Left lung (tissue), 10 donors: Measurements from ENCODE around the gene OBSCN. TPM values are rescaled to one million over a fixed set of nuclear protein-coding genes. Genes with fewer than 3 reads are reported as not detected.

ENCODE experiments used
- ATAC-seq: fragments of 200-7000 bp; cut with Tn5 transposase; one replicate; pipeline ENCODE4 v1.9.1; 2020; ENCODE audit warnings: moderate library complexity
- DNase-seq, 4 donors: peaks; one replicate each; pipeline ENCODE4 v3.0.0-alpha.2; 2013 to 2020
- H3K27ac ChIP-seq, 2 donors: fragments of 200-600 bp; sonication (generic) in 1 of 2; one replicate each; pipeline versions ENCODE4 v1.5.0 to v1.8.0; 2020 to 2021
- H3K27me3 ChIP-seq, 2 donors: fragments of 200-600 bp; sonication (generic) in 1 of 2; one replicate each; pipeline versions ENCODE4 v1.5.0 to v1.8.0; 2020 to 2021
- H3K36me3 ChIP-seq, 2 donors: fragments of 200-600 bp; sonication (generic) in 1 of 2; one replicate each; pipeline versions ENCODE4 v1.5.0 to v1.8.0; 2020 to 2021
- H3K4me1 ChIP-seq, 2 donors: fragments of 200-600 bp; one replicate each; pipeline ENCODE4 v1.8.0; 2021
- H3K4me3 ChIP-seq, 2 donors: fragments of 200-600 bp; sonication (generic) in 1 of 2; one replicate each; pipeline versions ENCODE4 v1.5.0 to v1.8.0; 2020 to 2021; ENCODE audit warnings: mild to moderate bottlenecking in 1 of 2
- H3K9me3 ChIP-seq, 2 donors: fragments of 200-600 bp; sonication (generic) in 1 of 2; one replicate each; pipeline versions ENCODE4 v1.5.0 to v1.8.0; 2020 to 2021
- intact Hi-C, 2 donors: fragments of 100-400 bp; cut with DNase I; formaldehyde crosslinking; loops; one replicate each; pipeline versions ENCODE4 v1.11.2 to v1.14.2; 2022
- polyA plus RNA-seq, 6 donors: library from polyadenylated mRNA; unstranded; fragments of 120-200 nt; gene quantifications; one replicate each; pipeline ENCODE4 v1.2.1, GENCODE V29; 2013; ENCODE audit not compliant: insufficient read length in 6 of 6
- total RNA-seq, 2 donors: library from RNA; stranded (reverse); fragmentation: NEBNext Ultra II Directional; extraction: Animal tissue kit (Norgen Biotek cat#: 25700); gene quantifications; one replicate each; pipeline ENCODE4 v1.2.1, GENCODE V29; 2021
- TF ChIP-seq, protein P1 (sequence below), 2 donors: fragments of 200-600 bp; sonication (generic) in 1 of 2; IDR thresholded peaks; one replicate each; pipeline versions ENCODE4 v1.5.0 to v1.8.0; 2021; ENCODE audit warnings: antibody characterized with exemption in 2 of 2
- donor health status: DM: no; HTN: yes; CAD: no.
- donor health status: DM: no; HTN: no; CAD: no.

The OBSCN gene
- total and polyA plus RNA-seq, 8 donors, result 20.3 to 69.5 (median 47.5) TPM

GRCh38 chr1:228400237-228400651 lies 192.4 kb downstream of the OBSCN start:
- Histone ChIP-seq H3K27ac (no peak overlapping the region), H3K36me3 (peaks cover 0 to 82% of the 10 kb centered on the region in 2 donors), H3K27me3 (no peaks in the 10 kb centered on the region), H3K4me3 (no peak overlapping the region), H3K4me1 (peaks cover 9 to 27% of the 10 kb centered on the region in 2 donors), H3K9me3 (no peaks in the 10 kb centered on the region)
- intact Hi-C loops, result no loop called here
- TF ChIP-seq, protein P1, sequence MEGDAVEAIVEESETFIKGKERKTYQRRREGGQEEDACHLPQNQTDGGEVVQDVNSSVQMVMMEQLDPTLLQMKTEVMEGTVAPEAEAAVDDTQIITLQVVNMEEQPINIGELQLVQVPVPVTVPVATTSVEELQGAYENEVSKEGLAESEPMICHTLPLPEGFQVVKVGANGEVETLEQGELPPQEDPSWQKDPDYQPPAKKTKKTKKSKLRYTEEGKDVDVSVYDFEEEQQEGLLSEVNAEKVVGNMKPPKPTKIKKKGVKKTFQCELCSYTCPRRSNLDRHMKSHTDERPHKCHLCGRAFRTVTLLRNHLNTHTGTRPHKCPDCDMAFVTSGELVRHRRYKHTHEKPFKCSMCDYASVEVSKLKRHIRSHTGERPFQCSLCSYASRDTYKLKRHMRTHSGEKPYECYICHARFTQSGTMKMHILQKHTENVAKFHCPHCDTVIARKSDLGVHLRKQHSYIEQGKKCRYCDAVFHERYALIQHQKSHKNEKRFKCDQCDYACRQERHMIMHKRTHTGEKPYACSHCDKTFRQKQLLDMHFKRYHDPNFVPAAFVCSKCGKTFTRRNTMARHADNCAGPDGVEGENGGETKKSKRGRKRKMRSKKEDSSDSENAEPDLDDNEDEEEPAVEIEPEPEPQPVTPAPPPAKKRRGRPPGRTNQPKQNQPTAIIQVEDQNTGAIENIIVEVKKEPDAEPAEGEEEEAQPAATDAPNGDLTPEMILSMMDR (IDR thresholded peaks at IDR 0.05), result no peak
- DNase-seq (peak in 2 of 4 donors; percentile 24 to 53), ATAC-seq (no peak)

DNA sequence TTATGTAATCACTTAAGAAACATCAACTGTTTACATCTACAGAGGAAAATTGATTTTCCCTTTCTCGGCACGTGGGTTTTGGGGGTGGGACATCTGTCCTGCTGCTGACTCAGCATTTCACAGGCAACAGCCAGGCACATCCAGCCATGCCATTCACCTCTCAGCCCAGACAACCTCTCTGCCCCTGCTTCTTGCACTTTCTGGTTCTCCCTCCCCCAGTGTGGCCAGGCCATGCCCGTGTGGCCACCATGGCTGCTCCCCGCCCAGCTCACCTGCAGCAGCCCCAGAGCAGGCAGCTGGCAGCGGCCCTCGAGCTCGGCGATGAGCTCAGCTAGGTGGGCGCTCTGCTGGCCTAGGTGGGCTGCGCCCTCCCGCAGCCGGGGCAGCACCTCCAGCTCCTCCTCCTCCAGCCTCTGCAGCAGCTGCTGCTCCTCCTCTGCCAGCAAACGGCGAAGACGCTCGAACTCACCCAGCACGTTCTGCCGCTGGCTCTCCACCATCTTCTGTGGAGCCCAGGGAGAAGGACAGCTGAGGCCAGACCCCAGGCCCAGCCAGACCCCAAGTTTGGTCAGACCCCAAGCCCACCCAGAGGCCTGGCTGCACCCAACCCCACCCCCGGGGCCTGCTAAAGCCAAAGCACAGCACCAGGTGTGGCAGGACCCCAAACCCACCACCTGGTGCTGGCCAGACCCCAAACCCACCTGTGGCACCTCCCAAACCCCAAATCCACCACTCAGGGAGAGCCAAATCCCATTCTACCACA lies 193.0 kb downstream of the OBSCN start:
- DNase-seq, result peak in 2 of 4 donors; percentile 29 to 65

GRCh38 chr1:228401782-228402640 lies 194.2 kb downstream of the OBSCN start:
- H3K36me3 ChIP-seq, result peaks cover 0 to 64% of the 10 kb centered on the region in 2 donors
- no peak for ATAC-seq

More for the DNA sequence above, 193.0 kb downstream of the OBSCN start:
- H3K9me3 ChIP-seq, result no peaks in the 10 kb centered on the region
- H3K36me3 ChIP-seq, result peaks cover 0 to 76% of the 10 kb centered on the region in 2 donors
- TF ChIP-seq, protein P1 (IDR thresholded peaks at IDR 0.05), result no peak
- H3K27me3 ChIP-seq, result no peaks in the 10 kb centered on the region
- H3K4me3 ChIP-seq, result no peak overlapping the region
- ATAC-seq, result no peak
- no peak overlapping the region for H3K27ac ChIP-seq
- intact Hi-C loops, result no loop called here
- peaks cover 13 to 32% of the 10 kb centered on the region in 2 donors for H3K4me1 ChIP-seq

DNA sequence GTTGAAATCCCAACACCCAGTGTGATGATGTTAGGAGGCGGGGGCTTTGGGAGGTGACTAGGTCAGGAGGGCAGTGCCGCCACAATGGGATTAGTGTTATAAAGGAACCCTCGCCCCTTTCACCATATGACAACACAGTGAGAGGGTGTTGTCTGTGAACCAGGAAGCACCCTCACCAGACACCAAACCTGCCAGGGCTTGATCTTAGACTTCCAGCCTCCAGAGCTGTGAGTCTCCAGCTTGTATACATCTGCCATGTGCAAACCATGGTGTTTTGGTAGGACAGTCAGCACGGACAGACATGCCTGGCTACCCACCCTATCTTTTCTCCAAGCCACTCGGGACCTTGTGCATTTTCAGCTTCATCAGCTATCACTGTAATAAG lies 194.8 kb downstream of the OBSCN start:
- H3K27me3 ChIP-seq, result no peaks in the 10 kb centered on the region
- DNase-seq, result peak in 1 of 4 donors; percentile 6
- ATAC-seq, result no peak
- intact Hi-C loops, result no loop called here
- H3K4me1 ChIP-seq, result peaks cover 18 to 39% of the 10 kb centered on the region in 2 donors
- TF ChIP-seq, protein P1 (IDR thresholded peaks at IDR 0.05), result no peak
- no peak overlapping the region for H3K27ac ChIP-seq
- no peaks in the 10 kb centered on the region for H3K9me3 ChIP-seq
- no peak overlapping the region for H3K4me3 ChIP-seq
- peaks cover 0 to 58% of the 10 kb centered on the region in 2 donors for H3K36me3 ChIP-seq

More at GRCh38 chr1:228401782-228402640, 194.2 kb downstream of the OBSCN start:
- Histone ChIP-seq H3K27ac (no peak overlapping the region), H3K4me3 (no peak overlapping the region), H3K4me1 (peaks cover 13 to 32% of the 10 kb centered on the region in 2 donors), H3K9me3 (no peaks in the 10 kb centered on the region), H3K27me3 (no peaks in the 10 kb centered on the region)
- intact Hi-C loops, result no loop called here
- TF ChIP-seq, protein P1 (IDR thresholded peaks at IDR 0.05), result no peak
- DNase-seq, result peak in 2 of 4 donors; percentile 21 to 75

DNA sequence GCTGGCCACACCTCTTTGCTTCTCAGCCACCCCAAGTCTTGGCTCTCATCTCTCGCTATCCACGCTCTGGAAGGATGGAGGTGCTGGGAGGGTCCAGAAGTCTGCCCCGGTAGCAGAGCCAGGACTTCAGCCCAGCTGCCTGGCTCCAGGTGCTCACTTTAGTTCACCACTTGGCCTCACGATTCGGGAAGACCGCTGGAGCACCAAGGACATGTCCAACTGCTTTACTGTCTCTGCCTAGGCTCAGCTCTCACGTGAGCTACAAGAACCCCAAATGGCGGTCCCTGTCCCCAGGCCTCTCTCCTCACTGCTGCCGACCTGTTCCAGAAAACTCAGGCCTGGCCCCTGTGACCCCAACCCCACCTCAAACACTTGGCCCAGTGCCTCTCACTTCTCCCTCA lies 195.4 kb downstream of the OBSCN start:
- intact Hi-C loops, result no loop called here
- peaks cover 0 to 52% of the 10 kb centered on the region in 2 donors for H3K36me3 ChIP-seq

More for the DNA sequence above, 195.4 kb downstream of the OBSCN start:
- DNase-seq, result peak in 2 of 4 donors; percentile 15 to 28
- H3K9me3 ChIP-seq, result no peaks in the 10 kb centered on the region
- H3K4me3 ChIP-seq, result no peak overlapping the region
- H3K4me1 ChIP-seq, result peaks cover 23 to 45% of the 10 kb centered on the region in 2 donors
- no peak for ATAC-seq
- no peak overlapping the region for H3K27ac ChIP-seq
- H3K27me3 ChIP-seq, result no peaks in the 10 kb centered on the region
- TF ChIP-seq, protein P1 (IDR thresholded peaks at IDR 0.05), result no peak
